K562 (cell line): ENCODE results near the gene FMOD. TPM values are rescaled to one million over a fixed set of nuclear protein-coding genes. Genes with fewer than 3 reads are reported as not detected.
A peak's percentile ranks its signal among the peaks of the same experiment; 100 is the strongest.

Experiments used
- BRCA1 ChIP-seq, 2 experiments: fragments of 450-650 bp in 1 of 2; sonication (generic) in 1 of 2; formaldehyde crosslinking in 1 of 2; IDR thresholded peaks; 2 replicates each; pipeline versions ENCODE4 v1.5.0 to v1.6.1; 2017 to 2020; ENCODE audit warnings: mild to moderate bottlenecking in 1 of 2, missing genetic modification reagents in 1 of 2
- E2F5 ChIP-seq: sonication (generic); formaldehyde crosslinking; IDR thresholded peaks from 2 replicates; pipeline ENCODE4 v1.8.0; 2022; ENCODE audit warnings: mild to moderate bottlenecking, missing genetic modification reagents
- E2F8 ChIP-seq: fragments of 450-650 bp; IDR thresholded peaks from 2 replicates; pipeline ENCODE4 v1.7.1; 2018; ENCODE audit warnings: mild to moderate bottlenecking, low read depth; ENCODE audit not compliant: partially characterized antibody
- HDAC6 ChIP-seq: IDR thresholded peaks from 2 replicates; pipeline ENCODE4 v1.6.1; 2012; ENCODE audit warnings: low read depth, mild to moderate bottlenecking, control low read depth, inconsistent platforms, low read length, moderate library complexity
- JUN ChIP-seq, 2 experiments: sonication (generic) in 1 of 2; formaldehyde crosslinking in 1 of 2; IDR thresholded peaks; 2 replicates each; pipeline versions ENCODE4 v1.6.1 to v1.8.0; 2012 to 2022; ENCODE audit warnings: borderline replicate concordance in 2 of 2, mild to moderate bottlenecking in 2 of 2, improper control_type of control experiment in 1 of 2, low read depth in 1 of 2, low read length in 1 of 2, missing genetic modification reagents in 1 of 2
- KLF13 ChIP-seq: fragments of 450-650 bp; IDR thresholded peaks from 2 replicates; pipeline ENCODE4 v1.6.1; 2016; ENCODE audit warnings: missing genetic modification characterization, low read depth, mild to moderate bottlenecking, missing compliant biosample characterization, moderate library complexity, borderline replicate concordance
- L3MBTL2 ChIP-seq: fragments of 450-650 bp; IDR thresholded peaks from 2 replicates; pipeline ENCODE4 v1.6.1; 2016; ENCODE audit warnings: mild to moderate bottlenecking, moderate library complexity
- NFE2L1 ChIP-seq: fragments of 450-650 bp; IDR thresholded peaks from 2 replicates; pipeline ENCODE4 v1.6.1; 2016; ENCODE audit warnings: missing genetic modification characterization, low read depth, mild to moderate bottlenecking, missing compliant biosample characterization, moderate library complexity, borderline replicate concordance
- NFXL1 ChIP-seq: fragments of 450-650 bp; formaldehyde crosslinking; IDR thresholded peaks from 2 replicates; pipeline ENCODE4 v1.4.0; 2021; ENCODE audit warnings: mild to moderate bottlenecking
- RB1 ChIP-seq: fragments of 450-650 bp; IDR thresholded peaks from 2 replicates; pipeline ENCODE4 v1.6.1; 2017; ENCODE audit warnings: low read depth, mild to moderate bottlenecking
- RFX7 ChIP-seq: fragments of 250-450 bp; sonication (Bioruptor Pico); IDR thresholded peaks from 2 replicates; pipeline ENCODE4 v1.5.1; 2021; ENCODE audit warnings: mild to moderate bottlenecking
- SMARCA5 ChIP-seq: fragments of 450-650 bp; IDR thresholded peaks from 2 replicates; pipeline ENCODE4 v1.6.1; 2016
- SPI1 ChIP-seq: IDR thresholded peaks from 2 replicates; pipeline ENCODE4 v1.6.1; 2011; ENCODE audit warnings: low read depth, low read length, control low read depth, borderline replicate concordance
- TBP ChIP-seq: optimal IDR thresholded peaks from 2 replicates; pipeline ENCODE3; 2011; ENCODE audit warnings: low read depth, low read length, improper control_type of control experiment
- ZC3H8 ChIP-seq: fragments of 450-650 bp; IDR thresholded peaks from 2 replicates; pipeline ENCODE4 v1.6.1; 2017
- ZFP91 ChIP-seq: sonication (generic); formaldehyde crosslinking; IDR thresholded peaks from 2 replicates; pipeline ENCODE4 v1.8.0; 2022; ENCODE audit warnings: mild to moderate bottlenecking, missing genetic modification reagents
- ZNF134 ChIP-seq: fragments of 250-450 bp; sonication (Bioruptor Pico); conservative IDR thresholded peaks from 2 replicates; pipeline ENCODE4 v1.4.0; 2020
- ZNF146 ChIP-seq: IDR thresholded peaks from one replicate; pipeline ENCODE4 v1.6.1; 2018; ENCODE audit warnings: missing compliant biosample characterization; ENCODE audit not compliant: unreplicated experiment
- ZNF23 ChIP-seq: fragments of 250-450 bp; sonication (Bioruptor Pico); IDR thresholded peaks from 2 replicates; pipeline ENCODE4 v1.4.0; 2020; ENCODE audit warnings: mild to moderate bottlenecking
- ZNF232 ChIP-seq: sonication (generic); formaldehyde crosslinking; IDR thresholded peaks from 2 replicates; pipeline ENCODE4 v1.8.0; 2022; ENCODE audit warnings: mild to moderate bottlenecking, missing genetic modification reagents
- ZNF384 ChIP-seq: IDR thresholded peaks from 2 replicates; pipeline ENCODE4 v1.6.1; 2012; ENCODE audit warnings: low read depth, low read length, improper control_type of control experiment
- ZNF586 ChIP-seq: fragments of 450-650 bp; formaldehyde crosslinking; conservative IDR thresholded peaks from 2 replicates; pipeline ENCODE4 v1.4.0; 2020; ENCODE audit warnings: mild to moderate bottlenecking, moderate library complexity
- ZNF707 ChIP-seq: fragments of 250-450 bp; sonication (Bioruptor Pico); conservative IDR thresholded peaks from 2 replicates; pipeline ENCODE4 v1.8.0; 2022; ENCODE audit warnings: inconsistent platforms, mild to moderate bottlenecking, moderate library complexity
- ZNF785 ChIP-seq: fragments of 250-450 bp; sonication (Bioruptor Pico); IDR thresholded peaks from 2 replicates; pipeline ENCODE4 v1.4.0; 2020; ENCODE audit warnings: mild to moderate bottlenecking
- polyA plus RNA-seq, 8 experiments: library from polyadenylated mRNA; depleted of rRNA in 4 of 8; stranded (reverse) in 5 of 8; unstranded in 3 of 8; fragments of >200 nt; fragmentation: Nextera tagmentation in 2 of 8; fragmentation: Illumina TruSeq in 1 of 8; extraction: Ambion mirVana in 2 of 8; extraction: Trizol in 1 of 8; gene quantifications; 2 replicates each; pipeline versions ENCODE4 v1.2.1 to v1.2.3, GENCODE V29; 2011 to 2014; ENCODE audit warnings: inconsistent platforms in 1 of 8, missing spikeins in 1 of 8
- total RNA-seq, 7 experiments: library from RNA; depleted of rRNA in 6 of 7; stranded (reverse); fragments of >200 nt in 6 of 7; fragmentation: Illumina TruSeq in 2 of 7; extraction: Trizol in 2 of 7; gene quantifications; 2 replicates each; pipeline versions ENCODE4 v1.2.1 to v1.2.3, GENCODE V29; 2011 to 2021; ENCODE audit warnings: low replicate concordance in 1 of 7

Gene FMOD
- total and polyA plus RNA-seq, 9 of the 15 experiments (the other 6 are each of a cell fraction or from before 2014, with no cell fraction given), result 0.03 to 0.13 (median 0.03) TPM; not detected in 6

- TF ChIP-seq E2F8, result no peak
- peak; percentile 93 for TF ChIP-seq L3MBTL2
- TF ChIP-seq HDAC6, result no peak
- TF ChIP-seq JUN (IDR thresholded peaks at IDR 0.05; ENCODE audit: borderline replicate concordance, low read depth, low read length), result peak; percentile 55; the same call in 1 of the 2 replicates
- no peak for TF ChIP-seq JUN (CRISPR knock-in tag; IDR thresholded peaks at IDR 0.05; ENCODE audit: borderline replicate concordance)
- TF ChIP-seq ZNF785, result no peak
- TF ChIP-seq TBP, result peak; percentile 30
- TF ChIP-seq NFE2L1 (tag), result no peak
- TF ChIP-seq SMARCA5, result peak; percentile 70
- TF ChIP-seq ZNF586, result no peak
- TF ChIP-seq E2F5 (CRISPR knock-in tag), result no peak
- TF ChIP-seq ZNF146 (CRISPR knock-in tag), result no peak
- TF ChIP-seq KLF13 (tag), result no peak
- no peak for TF ChIP-seq NFXL1 (CRISPR knock-in tag)
- TF ChIP-seq ZNF384, result no peak
- no peak for TF ChIP-seq SPI1
- TF ChIP-seq ZNF707, result no peak
- TF ChIP-seq RB1, result peak; percentile 46
- no peak for TF ChIP-seq ZNF23 (CRISPR knock-in tag)
- TF ChIP-seq ZNF134 (CRISPR knock-in tag), result 0 out of 2 replicates have a peak, but pooled peaks have one; percentile 35
- TF ChIP-seq BRCA1 (IDR thresholded peaks at IDR 0.05), result no peak
- TF ChIP-seq BRCA1 (CRISPR knock-in tag; IDR thresholded peaks at IDR 0.05), result peak; percentile 15; the same call in 1 of the 2 replicates
- TF ChIP-seq RFX7, result no peak
- no peak for TF ChIP-seq ZFP91 (CRISPR knock-in tag)
- no peak for TF ChIP-seq ZC3H8
- TF ChIP-seq ZNF232 (CRISPR knock-in tag), result no peak
Measured at GRCh38 chr1:203306089-203306964, 44.6 kb downstream of the FMOD start (continued).
